GM12892 (cell line): ENCODE measurements around the gene MMP11.

Source experiments
- DNase-seq: peaks from one replicate; pipeline ENCODE4 v3.0.0; 2011; ENCODE audit not compliant: insufficient read length
- FAIRE-seq: peaks from 2 replicates; lab custom pipeline; 2011; peaks lifted over from hg19 to GRCh38; lab: Jason Lieb, UNC
- POLR2A ChIP-seq: IDR thresholded peaks from 2 replicates; pipeline ENCODE4 v1.6.1; 2011; ENCODE audit warnings: low read depth, low read length, control low read depth
- POLR2AphosphoS5 ChIP-seq: IDR thresholded peaks from 2 replicates; pipeline ENCODE4 v1.6.1; 2011; ENCODE audit warnings: low read depth, low read length, control low read depth
- TAF1 ChIP-seq: IDR thresholded peaks from 2 replicates; pipeline ENCODE4 v1.6.1; 2011; ENCODE audit warnings: low read depth, mild to moderate bottlenecking, control low read depth, low read length, borderline replicate concordance

Gene MMP11

GRCh38 chr22:23793326-23793725 lies 20.7 kb downstream of the MMP11 start:
- no peak for DNase-seq
- TF ChIP-seq TAF1 (no peak), POLR2AphosphoS5 (no peak), POLR2A (no peak)
- FAIRE-seq, result no peak

GRCh38 chr22:23796461-23796860 lies 23.8 kb downstream of the MMP11 start:
- DNase-seq (no peak), FAIRE-seq (no peak)
- TF ChIP-seq POLR2AphosphoS5 (no peak), TAF1 (no peak), POLR2A (no peak)

- FAIRE-seq (peak; percentile 99), DNase-seq (peak; percentile 52)
- TF ChIP-seq TAF1 (no peak), POLR2A (no peak; the same call in 1 of the 2 replicates), POLR2AphosphoS5 (no peak)
Measured at GRCh38 chr22:23800297-23801237, 27.9 kb downstream of the MMP11 start.

GRCh38 chr22:23801238-23801821 lies 28.7 kb downstream of the MMP11 start:
- no peak for FAIRE-seq
- TF ChIP-seq TAF1 (no peak), POLR2A (no peak; the same call in 1 of the 2 replicates), POLR2AphosphoS5 (no peak)
- DNase-seq, result no peak

- FAIRE-seq, result no peak
- TF ChIP-seq TAF1 (no peak), POLR2AphosphoS5 (0 out of 2 replicates have a peak, but pooled peaks have one; percentile 30)
- DNase-seq, result no peak
Measured at GRCh38 chr22:23801886-23802377, 29.3 kb downstream of the MMP11 start.

- TF ChIP-seq POLR2A (peak; percentile 70), TAF1 (no peak), POLR2AphosphoS5 (peak; percentile 11; the same call in 1 of the 2 replicates)
- no peak for DNase-seq
- FAIRE-seq, result peak; percentile 92
Measured at GRCh38 chr22:23803001-23803819, 30.6 kb downstream of the MMP11 start.

GRCh38 chr22:23804781-23805291 lies 32.2 kb downstream of the MMP11 start:
- DNase-seq, result no peak
- FAIRE-seq, result no peak
- TF ChIP-seq POLR2AphosphoS5 (no peak), POLR2A (no peak), TAF1 (no peak)

- no peak for FAIRE-seq
- TF ChIP-seq POLR2AphosphoS5, result no peak
- TF ChIP-seq TAF1, result no peak
- no peak for TF ChIP-seq POLR2A
- DNase-seq, result no peak
Measured at GRCh38 chr22:23806837-23807236, 34.2 kb downstream of the MMP11 start.

GRCh38 chr22:23812378-23812777 lies 39.7 kb downstream of the MMP11 start:
- TF ChIP-seq POLR2AphosphoS5, result no peak
- no peak for TF ChIP-seq POLR2A
- TF ChIP-seq TAF1, result no peak
- DNase-seq (no peak), FAIRE-seq (no peak)

GRCh38 chr22:23815541-23816155 lies 43.0 kb downstream of the MMP11 start:
- no peak for FAIRE-seq
- DNase-seq, result no peak
- TF ChIP-seq TAF1 (no peak), POLR2A (no peak), POLR2AphosphoS5 (no peak)
